Thyroid gland (tissue), 4 donors: ENCODE results near the gene NHERF2. TPM values are rescaled to one million over a fixed set of nuclear protein-coding genes. Genes with fewer than 3 reads are reported as not detected.

ENCODE experiments used
- DNase-seq, 2 donors: peaks; one replicate each; pipeline ENCODE4 v3.0.0-alpha.2; 2019
- H3K27ac ChIP-seq, 3 donors: fragments of 200-600 bp; sonication (generic); 1 replicate in 2 of 3; 2 replicates in 1 of 3; pipeline ENCODE4 v1.5.1; 2016 to 2019; ENCODE audit warnings: mild to moderate bottlenecking in 1 of 3, moderate library complexity in 1 of 3
- H3K27me3 ChIP-seq: fragments of 200-600 bp; sonication (generic); one replicate; pipeline ENCODE4 v1.5.1; 2019
- H3K36me3 ChIP-seq, 2 donors: fragments of 200-600 bp; sonication (generic); one replicate each; pipeline ENCODE4 v1.5.1; 2016 to 2019
- H3K4me1 ChIP-seq, 2 donors: fragments of 200-600 bp; sonication (generic); one replicate each; pipeline ENCODE4 v1.5.1; 2017 to 2019
- H3K4me3 ChIP-seq, 3 donors: fragments of 200-600 bp; sonication (generic); replicated peaks in 1 of 3; 1 replicate in 2 of 3; 2 replicates in 1 of 3; pipeline ENCODE4 v1.5.1; 2016; ENCODE audit warnings: mild to moderate bottlenecking in 1 of 3
- H3K9me3 ChIP-seq: fragments of 200-600 bp; sonication (generic); one replicate; pipeline ENCODE4 v1.5.1; 2017
- CTCF ChIP-seq, 6 experiments: fragments of 200-600 bp in 3 of 6; fragments of 450-650 bp in 3 of 6; sonication (generic) in 3 of 6; IDR thresholded peaks; one replicate each; pipeline ENCODE4 v1.5.1; 2016 to 2019; ENCODE audit warnings: antibody characterized with exemption in 6 of 6, mild to moderate bottlenecking in 2 of 6, inconsistent platforms in 1 of 6, moderate library complexity in 1 of 6
- POLR2A ChIP-seq, 2 donors: fragments of 450-650 bp; IDR thresholded peaks; one replicate each; pipeline ENCODE4 v1.6.1; 2017; ENCODE audit warnings: antibody characterized with exemption in 2 of 2, mild to moderate bottlenecking in 2 of 2, moderate library complexity in 1 of 2
- WGBS, 2 donors: methylation state at CpG; one replicate each; pipeline ENCODE4 v1.1.5; 2017; 5-methylcytosine and 5-hydroxymethylcytosine counted together
- intact Hi-C: fragments of 100-400 bp; cut with DNase I; formaldehyde crosslinking; loops from one replicate; pipeline ENCODE4 v1.15.1; 2023
- total RNA-seq, 4 donors: library from RNA; depleted of rRNA; stranded (reverse); fragments of >200 nt; gene quantifications; one replicate each; pipeline ENCODE4 v1.2.3, GENCODE V29; 2016

The NHERF2 gene
- total RNA-seq, 4 donors from 2014 or later = 73.8 to 146 (median 81.6) TPM

DNA sequence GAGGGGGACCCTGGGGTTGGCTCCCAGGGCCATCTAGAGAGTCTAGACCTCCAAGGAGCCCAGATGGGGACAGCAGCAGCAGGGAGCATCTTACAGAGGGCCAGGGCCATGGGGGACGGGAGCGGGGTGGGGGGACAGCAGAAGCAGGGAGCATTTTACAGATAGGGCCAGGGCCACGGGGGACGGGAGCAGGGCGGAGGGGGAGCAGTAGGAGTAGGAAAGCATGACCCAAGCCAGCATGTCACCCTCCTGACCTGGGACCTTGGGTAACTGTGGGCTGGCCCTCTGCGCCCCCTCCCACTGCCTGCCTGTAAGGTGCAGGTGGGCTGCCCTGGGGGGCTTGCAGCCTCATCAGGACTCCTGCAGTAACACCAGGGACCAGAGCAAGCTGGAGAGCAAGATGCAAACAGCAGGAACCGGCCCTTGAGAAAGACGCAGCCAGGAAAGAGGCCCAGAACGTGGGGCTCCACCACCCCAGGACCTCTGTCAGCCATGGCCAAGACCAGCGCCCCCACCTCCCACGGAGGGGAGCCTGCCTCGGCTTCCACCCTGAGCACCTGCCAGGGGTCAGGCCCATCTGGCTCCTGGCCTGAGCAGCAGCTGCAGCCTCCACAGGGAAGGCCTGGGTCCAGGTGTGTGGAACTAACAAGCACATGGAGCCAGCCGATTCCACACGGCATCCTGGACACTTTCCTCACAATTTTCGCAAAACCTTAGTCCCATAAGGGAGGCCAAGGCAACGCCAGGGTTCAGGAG is 19.4 kb upstream of the NHERF2 start:
- H3K27me3 ChIP-seq = no peaks in the 10 kb centered on the region
- intact Hi-C loops = no loop called here
- DNase-seq = no peak
- WGBS, 2 donors = 90 to 93% methylated on average over 9 to 11 of the region's 16 CpGs
- no peak for TF ChIP-seq POLR2A (IDR thresholded peaks at IDR 0.05)
- no peak for TF ChIP-seq CTCF (IDR thresholded peaks at IDR 0.05)
- H3K4me3 ChIP-seq = no peak overlapping the region
- H3K9me3 ChIP-seq = no peaks in the 10 kb centered on the region
- peaks cover 28 to 48% of the 10 kb centered on the region in 2 donors for H3K4me1 ChIP-seq
- H3K36me3 ChIP-seq = peaks cover 9 to 10% of the 10 kb centered on the region in 2 donors
- no peak overlapping the region for H3K27ac ChIP-seq

GRCh38 chr16:2008009-2008526 is 18.6 kb upstream of the NHERF2 start:
- no peak for TF ChIP-seq POLR2A (IDR thresholded peaks at IDR 0.05)
- no peak for TF ChIP-seq CTCF (IDR thresholded peaks at IDR 0.05)
- 54 to 58% methylated on average over 15 of the region's 15 CpGs for WGBS, 2 donors
- Histone ChIP-seq H3K4me1 (peaks cover 28 to 48% of the 10 kb centered on the region in 2 donors), H3K4me3 (no peak overlapping the region), H3K27ac (no peak overlapping the region), H3K27me3 (no peaks in the 10 kb centered on the region), H3K9me3 (no peaks in the 10 kb centered on the region), H3K36me3 (peaks cover under 1 to 2% of the 10 kb centered on the region in 2 donors)
- intact Hi-C loops = no loop called here
- DNase-seq = no peak

- intact Hi-C loops = no loop called here
- Histone ChIP-seq H3K4me3 (peak overlapping the region; percentile 28 to 98 (median 93)), H3K4me1 (peaks cover 26 to 45% of the 10 kb centered on the region in 2 donors), H3K27ac (peak overlapping the region in 2 of 3 donors; percentile 50 to 52), H3K9me3 (no peaks in the 10 kb centered on the region), H3K27me3 (no peaks in the 10 kb centered on the region), H3K36me3 (no peaks in the 10 kb centered on the region)
- TF ChIP-seq POLR2A (IDR thresholded peaks at IDR 0.05) = no peak
- TF ChIP-seq CTCF (IDR thresholded peaks at IDR 0.05) = no peak
- WGBS, 2 donors = 10 to 20% methylated on average over 12 to 13 of the region's 23 CpGs
- no peak for DNase-seq
Observed at GRCh38 chr16:2008631-2009163, 18.0 kb upstream of the NHERF2 start.

- Histone ChIP-seq H3K9me3 (no peaks in the 10 kb centered on the region), H3K36me3 (no peaks in the 10 kb centered on the region), H3K4me1 (peaks cover 22 to 40% of the 10 kb centered on the region in 2 donors), H3K27ac (peak overlapping the region in 2 of 3 donors; percentile 50 to 52), H3K4me3 (peak overlapping the region; percentile 28 to 98 (median 93)), H3K27me3 (no peaks in the 10 kb centered on the region)
- no peak for DNase-seq
- TF ChIP-seq POLR2A (IDR thresholded peaks at IDR 0.05) (no peak), CTCF (IDR thresholded peaks at IDR 0.05) (no peak)
- 0% methylated on average over 1 of the region's 55 CpGs; no CpG with 5 or more reads in 1 of the 2 donors for WGBS, 2 donors
- intact Hi-C loops = no loop called here
Observed at GRCh38 chr16:2009164-2009711, 17.5 kb upstream of the NHERF2 start.
